ENCODE data around the gene WASF3. TPM values are rescaled to one million over a fixed set of nuclear protein-coding genes. Genes with fewer than 3 reads are reported as not detected.

The WASF3 gene
- total RNA-seq, 1 experiment from 2014 or later, result 2.6 TPM

GRCh38 chr13:26590951-26591350 is 33.5 kb downstream of the WASF3 start:
- Histone ChIP-seq H3K9me2 (replicated peaks; ENCODE audit: low read length) (no peaks in the 10 kb centered on the region), H3K4me2 (ENCODE audit: low read length) (no peak overlapping the region)

GRCh38 chr13:26591672-26592071 is 34.2 kb downstream of the WASF3 start:
- BruUV-seq (replicated peaks), result no TSS peak
- no peak for ATAC-seq
- Histone ChIP-seq H3K36me3 (ENCODE audit: low read depth, low read length) (no peaks in the 10 kb centered on the region), H4K20me1 (ENCODE audit: low read length) (no peaks in the 10 kb centered on the region), H3K9me2 (replicated peaks; ENCODE audit: low read length) (no peaks in the 10 kb centered on the region), H3K9me3 (ENCODE audit: low read length) (no peaks in the 10 kb centered on the region), H3F3A (ENCODE audit: low read length, unreplicated experiment) (no peaks in the 10 kb centered on the region), H3K79me2 (ENCODE audit: low read length) (no peaks in the 10 kb centered on the region), H3K27me3 (ENCODE audit: low read length) (peaks cover 12% of the 10 kb centered on the region; the same call in 1 of the 2 replicates), H3K9ac (ENCODE audit: low read length) (no peak overlapping the region), H3K4me3 (ENCODE audit: low read length) (no peak overlapping the region), H3K27ac (ENCODE audit: low read length) (no peak overlapping the region), H2AFZ (ENCODE audit: low read length) (no peak overlapping the region), H3K4me2 (ENCODE audit: low read length) (no peak overlapping the region), H3K4me1 (ENCODE audit: insufficient read depth, low read length) (no peaks in the 10 kb centered on the region)
- DNase-seq, result no peak
- intact Hi-C loops (cut with micrococcal nuclease), result no loop called here
- ChIA-PET CTCF (no interaction called here), POLR2A (ENCODE audit: unreplicated experiment) (no interaction called here)
- TF ChIP-seq CTCF (conservative IDR thresholded peaks at IDR 0.05; ENCODE audit: low read depth, low read length), result no peak
- no peak for TF ChIP-seq EZH2phosphoT487 (IDR thresholded peaks at IDR 0.05; ENCODE audit: borderline replicate concordance, low read length)
- no peak for TF ChIP-seq EZH2 (IDR thresholded peaks at IDR 0.05; ENCODE audit: low read length, unreplicated experiment)

More at GRCh38 chr13:26590951-26591350, 33.5 kb downstream of the WASF3 start:
- no TSS peak for BruUV-seq (replicated peaks)
- intact Hi-C loops (cut with micrococcal nuclease), result no loop called here
- CTCF ChIA-PET, result no interaction called here
- no peaks in the 10 kb centered on the region for H3K4me1 ChIP-seq (ENCODE audit: insufficient read depth, low read length)
- no peaks in the 10 kb centered on the region for H3K79me2 ChIP-seq (ENCODE audit: low read length)
- no peak overlapping the region for H3K9ac ChIP-seq (ENCODE audit: low read length)
- ATAC-seq (no peak), DNase-seq (no peak)
- no peaks in the 10 kb centered on the region for H3K9me3 ChIP-seq (ENCODE audit: low read length)
- TF ChIP-seq CTCF (conservative IDR thresholded peaks at IDR 0.05; ENCODE audit: low read depth, low read length) (no peak), EZH2phosphoT487 (IDR thresholded peaks at IDR 0.05; ENCODE audit: borderline replicate concordance, low read length) (no peak)
- POLR2A ChIA-PET (ENCODE audit: unreplicated experiment), result no interaction called here
- H3K4me3 ChIP-seq (ENCODE audit: low read length), result no peak overlapping the region
- H2AFZ ChIP-seq (ENCODE audit: low read length), result no peak overlapping the region
- H3K36me3 ChIP-seq (ENCODE audit: low read depth, low read length), result no peaks in the 10 kb centered on the region
- no peak overlapping the region for H3K27ac ChIP-seq (ENCODE audit: low read length)
- no peaks in the 10 kb centered on the region for H3F3A ChIP-seq (ENCODE audit: low read length, unreplicated experiment)
- no peaks in the 10 kb centered on the region for H4K20me1 ChIP-seq (ENCODE audit: low read length)
- H3K27me3 ChIP-seq (ENCODE audit: low read length), result peaks cover 12% of the 10 kb centered on the region; the same call in 1 of the 2 replicates

- Histone ChIP-seq H3K9me3 (ENCODE audit: low read length) (no peaks in the 10 kb centered on the region), H3K36me3 (ENCODE audit: low read depth, low read length) (no peaks in the 10 kb centered on the region), H3K27ac (ENCODE audit: low read length) (no peak overlapping the region), H3F3A (ENCODE audit: low read length, unreplicated experiment) (no peaks in the 10 kb centered on the region), H3K27me3 (ENCODE audit: low read length) (peaks cover 12% of the 10 kb centered on the region; the same call in 1 of the 2 replicates), H3K9me2 (replicated peaks; ENCODE audit: low read length) (no peaks in the 10 kb centered on the region), H4K20me1 (ENCODE audit: low read length) (no peaks in the 10 kb centered on the region), H3K4me3 (ENCODE audit: low read length) (no peak overlapping the region), H3K79me2 (ENCODE audit: low read length) (no peaks in the 10 kb centered on the region), H2AFZ (ENCODE audit: low read length) (no peak overlapping the region), H3K4me2 (ENCODE audit: low read length) (no peak overlapping the region), H3K9ac (ENCODE audit: low read length) (no peak overlapping the region), H3K4me1 (ENCODE audit: insufficient read depth, low read length) (no peaks in the 10 kb centered on the region)
- ChIA-PET POLR2A (ENCODE audit: unreplicated experiment) (no interaction called here), CTCF (no interaction called here)
- intact Hi-C loops (cut with micrococcal nuclease), result no loop called here
- ATAC-seq (no peak; the same call in 1 of the 2 replicates), DNase-seq (no peak)
- TF ChIP-seq EZH2 (IDR thresholded peaks at IDR 0.05; ENCODE audit: low read length, unreplicated experiment), result no peak
- no peak for TF ChIP-seq CTCF (conservative IDR thresholded peaks at IDR 0.05; ENCODE audit: low read depth, low read length)
- no peak for TF ChIP-seq EZH2phosphoT487 (IDR thresholded peaks at IDR 0.05; ENCODE audit: borderline replicate concordance, low read length)
- no TSS peak for BruUV-seq (replicated peaks)
These were observed 36.2 kb downstream of the WASF3 start for GRCh38 chr13:26593661-26594060.

Data from PC-3 (cell line).